Astrocyte of the cerebellum (primary cell): Measurements from ENCODE around the gene RGS3.

Experiments used
- DNase-seq: peaks from one replicate; pipeline ENCODE4 v3.0.0-alpha.2; 2011; ENCODE audit warnings: low read depth
- H3K4me3 ChIP-seq: 2 replicates; pipeline ENCODE4 v1.5.1; 2011; ENCODE audit warnings: mild to moderate bottlenecking, low read depth, low read length, moderate library complexity
- CTCF ChIP-seq: IDR thresholded peaks from 2 replicates; pipeline ENCODE4 v1.5.1; 2012; ENCODE audit warnings: low read length, low read depth, moderate library complexity, mild to moderate bottlenecking; ENCODE audit errors: missing control alignments
- in situ Hi-C: cut with HindIII; loops from 2 replicates; pipeline ENCODE4 v1.10.0; 2017; ENCODE audit warnings: low sequenced_read_pairs

RGS3 gene

GRCh38 chr9:113622600-113623400 is 159.3 kb downstream of the RGS3 start:
- H3K4me3 ChIP-seq = no peak overlapping the region
- in situ Hi-C loops = no loop called here
- TF ChIP-seq CTCF = no peak
- DNase-seq = peak; percentile 88

GRCh38 chr9:113623851-113624485 is 160.4 kb downstream of the RGS3 start:
- no peak overlapping the region for H3K4me3 ChIP-seq
- no peak for DNase-seq
- TF ChIP-seq CTCF = no peak
- in situ Hi-C loops = no loop called here

DNA sequence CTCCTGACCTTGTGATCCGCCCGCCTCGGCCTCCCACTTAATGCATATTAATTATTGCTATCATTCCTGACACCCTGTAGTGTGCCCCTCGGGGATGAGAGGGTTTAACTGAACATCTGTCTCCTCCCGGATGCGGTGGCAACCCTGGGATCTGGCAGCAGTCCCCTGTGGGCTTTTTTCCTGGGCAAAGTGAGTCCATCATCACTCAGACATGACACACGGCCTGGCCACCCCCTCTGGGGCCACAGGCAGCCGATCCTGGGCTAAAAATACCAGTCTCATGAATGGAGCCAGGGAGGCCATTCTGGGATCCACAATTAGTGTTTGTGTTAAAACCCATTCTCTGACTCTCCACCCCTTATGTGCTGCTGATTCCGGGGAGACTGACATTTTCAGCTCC is 161.2 kb downstream of the RGS3 start:
- in situ Hi-C loops = no loop called here
- no peak for DNase-seq
- no peak overlapping the region for H3K4me3 ChIP-seq
- no peak for TF ChIP-seq CTCF

GRCh38 chr9:113625486-113625885 is 162.0 kb downstream of the RGS3 start:
- no peak overlapping the region for H3K4me3 ChIP-seq
- no peak for TF ChIP-seq CTCF
- no peak for DNase-seq
- in situ Hi-C loops = no loop called here

DNA sequence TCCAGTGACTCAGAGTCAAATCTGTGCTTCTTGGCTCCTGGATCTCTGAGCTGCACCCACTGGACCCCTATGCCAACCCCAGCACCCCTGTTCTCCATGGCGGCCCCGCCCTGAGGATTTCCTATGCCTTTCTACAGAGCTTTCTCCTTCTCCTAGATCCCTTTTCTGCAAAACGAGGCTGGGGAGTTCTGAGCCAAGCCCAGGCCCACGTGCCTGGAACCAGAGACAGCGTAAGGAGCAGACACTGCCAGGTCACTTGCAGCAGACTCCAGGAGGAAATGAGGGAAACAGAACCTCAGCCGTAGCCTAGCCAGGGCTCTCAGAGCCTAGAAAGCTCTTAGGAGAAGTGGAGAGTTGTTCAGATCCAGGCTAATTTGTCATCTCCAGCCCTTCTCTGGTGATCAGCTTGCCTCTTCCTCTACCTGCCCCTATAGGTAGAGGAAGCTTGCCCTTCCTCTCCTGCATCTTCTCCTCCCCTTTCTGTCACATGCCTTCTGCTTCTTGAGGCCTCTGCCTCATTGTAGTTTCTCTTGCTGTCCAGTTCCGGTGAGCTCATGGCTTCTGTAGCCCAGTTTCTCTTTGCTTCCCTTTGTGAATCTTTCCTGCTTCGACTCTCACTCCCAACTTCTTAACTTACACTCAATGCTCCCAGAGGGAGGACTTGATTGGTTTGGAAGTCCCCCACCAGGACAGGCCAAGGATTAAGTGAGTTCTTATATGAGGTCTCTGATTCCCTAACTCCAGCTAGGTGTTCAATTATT is 163.4 kb downstream of the RGS3 start:
- no peak for TF ChIP-seq CTCF
- no peak for DNase-seq
- in situ Hi-C loops = no loop called here
- H3K4me3 ChIP-seq = no peak overlapping the region

- no peak overlapping the region for H3K4me3 ChIP-seq
- no peak for DNase-seq
- in situ Hi-C loops = no loop called here
- no peak for TF ChIP-seq CTCF
Observed at GRCh38 chr9:113628621-113629020, 165.1 kb downstream of the RGS3 start.
